H9 (cell line): Measurements from ENCODE around the gene GARNL3. TPM values are rescaled to one million over a fixed set of nuclear protein-coding genes. Genes with fewer than 3 reads are reported as not detected.

Experiments used
- DNase-seq: peaks from one replicate; pipeline ENCODE4 v3.0.0-alpha.2; 2017
- H2AFZ ChIP-seq: one replicate; pipeline ENCODE4 v1.6.1; 2013; ENCODE audit warnings: mild to moderate bottlenecking, low read length, control low read depth, moderate library complexity
- H2AK5ac ChIP-seq: 2 replicates; pipeline ENCODE4 v1.6.1; 2013; ENCODE audit warnings: low read length, control low read depth, mixed read lengths; ENCODE audit not compliant: insufficient read length
- H2BK120ac ChIP-seq: one replicate; pipeline ENCODE4 v1.6.1; 2013; ENCODE audit warnings: low read depth, mild to moderate bottlenecking, low read length, control low read depth, inconsistent platforms; ENCODE audit not compliant: poor library complexity, severe bottlenecking
- H2BK12ac ChIP-seq: 2 replicates; pipeline ENCODE4 v1.6.1; 2013; ENCODE audit warnings: low read length, control low read depth, mixed read lengths, low read depth; ENCODE audit not compliant: insufficient read length
- H2BK15ac ChIP-seq: 2 replicates; pipeline ENCODE4 v1.6.1; 2013; ENCODE audit warnings: low read depth, low read length, control low read depth
- H2BK20ac ChIP-seq: one replicate; pipeline ENCODE4 v1.6.1; 2013; ENCODE audit warnings: low read depth, mild to moderate bottlenecking, low read length, control low read depth, inconsistent platforms; ENCODE audit not compliant: poor library complexity, severe bottlenecking
- H2BK5ac ChIP-seq: 2 replicates; pipeline ENCODE4 v1.6.1; 2013; ENCODE audit warnings: low read length, control low read depth, mixed read lengths; ENCODE audit not compliant: insufficient read length
- H3K14ac ChIP-seq: 2 replicates; pipeline ENCODE4 v1.6.1; 2013; ENCODE audit warnings: low read length, control low read depth; ENCODE audit not compliant: insufficient read depth
- H3K18ac ChIP-seq: 2 replicates; pipeline ENCODE4 v1.6.1; 2013; ENCODE audit warnings: low read depth, mild to moderate bottlenecking, mixed read lengths, low read length, control low read depth; ENCODE audit not compliant: insufficient read length
- H3K23ac ChIP-seq: 2 replicates; pipeline ENCODE4 v1.6.1; 2013; ENCODE audit warnings: low read length, control low read depth, mixed read lengths, low read depth; ENCODE audit not compliant: insufficient read length
- H3K23me2 ChIP-seq: 2 replicates; pipeline ENCODE4 v1.6.1; 2013; ENCODE audit warnings: low read depth, mild to moderate bottlenecking, mixed read lengths, low read length, control low read depth; ENCODE audit not compliant: insufficient read length, poor library complexity, severe bottlenecking
- H3K27ac ChIP-seq: 2 replicates; pipeline ENCODE4 v1.5.1; 2013; ENCODE audit warnings: low read length, control low read depth, mixed read lengths, low read depth; ENCODE audit not compliant: insufficient read length
- H3K27me3 ChIP-seq: 2 replicates; pipeline ENCODE4 v1.6.1; 2013; ENCODE audit warnings: low read length, control low read depth, inconsistent platforms; ENCODE audit not compliant: insufficient read depth
- H3K4ac ChIP-seq: 2 replicates; pipeline ENCODE4 v1.6.1; 2013; ENCODE audit warnings: low read depth, mild to moderate bottlenecking, control low read depth, inconsistent platforms, low read length, moderate library complexity
- H3K4me1 ChIP-seq: 2 replicates; pipeline ENCODE4 v1.6.1; 2013; ENCODE audit warnings: low read length, control low read depth, inconsistent platforms; ENCODE audit not compliant: insufficient read depth
- H3K4me2 ChIP-seq: 2 replicates; pipeline ENCODE4 v1.6.1; 2013; ENCODE audit warnings: low read length, control low read depth, mixed read lengths; ENCODE audit not compliant: insufficient read length, insufficient read depth
- H3K56ac ChIP-seq: 2 replicates; pipeline ENCODE4 v1.6.1; 2013; ENCODE audit warnings: low read depth, mild to moderate bottlenecking, mixed read lengths, low read length, control low read depth; ENCODE audit not compliant: insufficient read length
- H3K79me1 ChIP-seq: 2 replicates; pipeline ENCODE4 v1.6.1; 2013; ENCODE audit warnings: low read depth, mild to moderate bottlenecking, moderate library complexity, low read length, control low read depth, inconsistent platforms; ENCODE audit not compliant: insufficient read depth, poor library complexity, severe bottlenecking
- H3K79me2 ChIP-seq: 2 replicates; pipeline ENCODE4 v1.6.1; 2013; ENCODE audit warnings: low read length, control low read depth, inconsistent platforms; ENCODE audit not compliant: insufficient read depth
- H3K9ac ChIP-seq: 2 replicates; pipeline ENCODE4 v1.6.1; 2013; ENCODE audit warnings: low read length, control low read depth, mixed read lengths; ENCODE audit not compliant: insufficient read length; ENCODE audit errors: extremely low read depth
- H3K9me3 ChIP-seq: one replicate; pipeline ENCODE4 v1.6.1; 2013; ENCODE audit warnings: low read depth, low read length, inconsistent platforms; ENCODE audit not compliant: control insufficient read depth
- H3T11ph ChIP-seq: one replicate; pipeline ENCODE4 v1.6.1; 2013; ENCODE audit warnings: mild to moderate bottlenecking, low read length, control low read depth, inconsistent platforms
- H4K20me1 ChIP-seq: one replicate; pipeline ENCODE4 v1.6.1; 2013; ENCODE audit not compliant: control insufficient read depth, insufficient read length, insufficient read depth
- H4K5ac ChIP-seq: 2 replicates; pipeline ENCODE4 v1.6.1; 2013; ENCODE audit warnings: low read depth, mild to moderate bottlenecking, mixed read lengths, low read length, control low read depth; ENCODE audit not compliant: insufficient read length
- H4K8ac ChIP-seq: replicated peaks from 2 replicates; pipeline ENCODE4 v1.6.1; 2013; ENCODE audit warnings: low read length, control low read depth, mixed read lengths, low read depth; ENCODE audit not compliant: insufficient read length
- H4K91ac ChIP-seq: 2 replicates; pipeline ENCODE4 v1.6.1; 2013; ENCODE audit warnings: low read depth, mild to moderate bottlenecking, moderate library complexity, mixed read lengths, low read length, control low read depth; ENCODE audit not compliant: insufficient read length
- H3K27ac Mint-ChIP-seq, 3 experiments: 2 replicates in 2 of 3; 3 replicates in 1 of 3; pipeline ENCODE4 v1.8.0; 2020 to 2021; ENCODE audit warnings: mixed read lengths in 3 of 3, mild to moderate bottlenecking in 1 of 3, moderate library complexity in 1 of 3
- H3K27me3 Mint-ChIP-seq: 2 replicates; pipeline ENCODE4 v1.8.0; 2021; ENCODE audit warnings: low read depth, mild to moderate bottlenecking, moderate library complexity, mixed read lengths
- H3K36me3 Mint-ChIP-seq, 3 experiments: 2 replicates in 2 of 3; 3 replicates in 1 of 3; pipeline ENCODE4 v1.8.0; 2020 to 2021; ENCODE audit warnings: low read depth in 3 of 3, mixed read lengths in 3 of 3; ENCODE audit not compliant: insufficient read depth in 1 of 3
- H3K4me1 Mint-ChIP-seq, 2 experiments: 2 replicates each; pipeline ENCODE4 v1.8.0; 2020; ENCODE audit warnings: mixed read lengths in 2 of 2
- H3K4me3 Mint-ChIP-seq, 2 experiments: 2 replicates in 1 of 2; 3 replicates in 1 of 2; pipeline ENCODE4 v1.8.0; 2020 to 2021; ENCODE audit warnings: mild to moderate bottlenecking in 2 of 2, mixed read lengths in 2 of 2, moderate library complexity in 1 of 2
- H3K9me3 Mint-ChIP-seq, 2 experiments: 2 replicates in 1 of 2; 3 replicates in 1 of 2; pipeline ENCODE4 v1.8.0; 2020; ENCODE audit warnings: mild to moderate bottlenecking in 2 of 2, mixed read lengths in 2 of 2, moderate library complexity in 1 of 2
- WGBS: extraction: QIAGEN DNeasy Blood & Tissue Kit; methylation state at CpG from one replicate; pipeline ENCODE4 v1.1.7; 2013; ENCODE audit warnings: missing lambda C conversion rate, low lambda C conversion rate, mixed read lengths; ENCODE audit not compliant: insufficient read length; ENCODE audit errors: extremely low coverage; 5-methylcytosine and 5-hydroxymethylcytosine counted together
- total RNA-seq: library from RNA; stranded (reverse); gene quantifications from 2 replicates; pipeline ENCODE4 v1.2.1, GENCODE V29; 2021
- TF ChIP-seq, protein P1 (sequence below): fragments of 200-600 bp; sonication (generic); conservative IDR thresholded peaks from 3 replicates; pipeline ENCODE4 v1.8.0; 2021; ENCODE audit warnings: antibody characterized with exemption, mild to moderate bottlenecking

The GARNL3 gene
- total RNA-seq, 1 experiment from 2014 or later: 8.7 TPM

DNA sequence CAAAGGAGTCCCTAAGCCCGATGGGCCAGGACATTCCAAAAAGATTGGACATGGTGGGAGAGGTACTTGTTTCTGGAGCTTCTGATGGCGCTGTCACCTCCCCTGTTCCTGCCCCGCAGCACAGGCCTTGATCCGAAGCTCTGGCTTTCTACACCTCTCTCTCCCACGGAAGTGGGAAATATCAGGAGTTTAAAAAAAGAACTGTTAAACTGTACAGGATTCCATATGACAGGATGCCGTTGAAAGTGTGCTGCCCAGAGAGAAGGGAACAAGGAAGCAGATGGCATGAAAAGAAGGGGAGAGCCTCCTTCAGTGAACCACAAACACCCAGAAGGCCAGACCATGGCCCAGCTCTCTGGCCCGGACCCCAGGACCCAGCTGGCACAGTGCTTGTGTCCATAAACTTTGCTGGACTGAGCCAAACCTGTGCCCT, 105.6 kb downstream of the GARNL3 start:
- H2BK20ac ChIP-seq: no peak overlapping the region
- no peak overlapping the region for H4K8ac ChIP-seq
- H4K5ac ChIP-seq: no peak overlapping the region
- H3T11ph ChIP-seq: no peak overlapping the region
- no peak overlapping the region for H2AFZ ChIP-seq
- no peak overlapping the region for H3K27ac ChIP-seq
- no peak overlapping the region for H3K56ac ChIP-seq
- no peak overlapping the region for H3K23ac ChIP-seq
- H3K18ac ChIP-seq: no peak overlapping the region
- no peak overlapping the region for H2AK5ac ChIP-seq
- WGBS: no CpG with 5 or more reads among the region's 7 CpGs
- H3K9ac ChIP-seq: no peak overlapping the region
- Mint-ChIP-seq H3K27me3 (peaks cover 3% of the 10 kb centered on the region), H3K9me3 (no peaks in the 10 kb centered on the region), H3K27ac (no peak overlapping the region; a peak in 1 of 7 replicates), H3K4me1 (peaks cover 24 to 29% of the 10 kb centered on the region in 2 experiments), H3K36me3 (no peaks in the 10 kb centered on the region), H3K4me3 (no peak overlapping the region)
- H3K4ac ChIP-seq: no peak overlapping the region
- no peaks in the 10 kb centered on the region for H3K9me3 ChIP-seq
- H2BK120ac ChIP-seq: no peak overlapping the region
- H3K79me1 ChIP-seq: no peaks in the 10 kb centered on the region
- H2BK12ac ChIP-seq: no peak overlapping the region
- H4K20me1 ChIP-seq: no peaks in the 10 kb centered on the region
- no peak overlapping the region for H3K4me2 ChIP-seq
- H2BK15ac ChIP-seq: no peak overlapping the region
- no peak overlapping the region for H4K91ac ChIP-seq
- H3K27me3 ChIP-seq: no peaks in the 10 kb centered on the region
- no peaks in the 10 kb centered on the region for H3K23me2 ChIP-seq
- TF ChIP-seq, protein P1, sequence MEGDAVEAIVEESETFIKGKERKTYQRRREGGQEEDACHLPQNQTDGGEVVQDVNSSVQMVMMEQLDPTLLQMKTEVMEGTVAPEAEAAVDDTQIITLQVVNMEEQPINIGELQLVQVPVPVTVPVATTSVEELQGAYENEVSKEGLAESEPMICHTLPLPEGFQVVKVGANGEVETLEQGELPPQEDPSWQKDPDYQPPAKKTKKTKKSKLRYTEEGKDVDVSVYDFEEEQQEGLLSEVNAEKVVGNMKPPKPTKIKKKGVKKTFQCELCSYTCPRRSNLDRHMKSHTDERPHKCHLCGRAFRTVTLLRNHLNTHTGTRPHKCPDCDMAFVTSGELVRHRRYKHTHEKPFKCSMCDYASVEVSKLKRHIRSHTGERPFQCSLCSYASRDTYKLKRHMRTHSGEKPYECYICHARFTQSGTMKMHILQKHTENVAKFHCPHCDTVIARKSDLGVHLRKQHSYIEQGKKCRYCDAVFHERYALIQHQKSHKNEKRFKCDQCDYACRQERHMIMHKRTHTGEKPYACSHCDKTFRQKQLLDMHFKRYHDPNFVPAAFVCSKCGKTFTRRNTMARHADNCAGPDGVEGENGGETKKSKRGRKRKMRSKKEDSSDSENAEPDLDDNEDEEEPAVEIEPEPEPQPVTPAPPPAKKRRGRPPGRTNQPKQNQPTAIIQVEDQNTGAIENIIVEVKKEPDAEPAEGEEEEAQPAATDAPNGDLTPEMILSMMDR: no peak
- no peak overlapping the region for H3K14ac ChIP-seq
- DNase-seq: no peak
- H3K79me2 ChIP-seq: no peaks in the 10 kb centered on the region
- no peak overlapping the region for H2BK5ac ChIP-seq
- H3K4me1 ChIP-seq: no peaks in the 10 kb centered on the region
